Measurements from ENCODE around the gene LMF1. TPM values are rescaled to one million over a fixed set of nuclear protein-coding genes. Genes with fewer than 3 reads are reported as not detected.

The LMF1 gene
- total and polyA plus RNA-seq, 2 donors (not counting 1 experiment from before 2014, with no cell fraction given) = 36.4 to 63.2 TPM

DNA sequence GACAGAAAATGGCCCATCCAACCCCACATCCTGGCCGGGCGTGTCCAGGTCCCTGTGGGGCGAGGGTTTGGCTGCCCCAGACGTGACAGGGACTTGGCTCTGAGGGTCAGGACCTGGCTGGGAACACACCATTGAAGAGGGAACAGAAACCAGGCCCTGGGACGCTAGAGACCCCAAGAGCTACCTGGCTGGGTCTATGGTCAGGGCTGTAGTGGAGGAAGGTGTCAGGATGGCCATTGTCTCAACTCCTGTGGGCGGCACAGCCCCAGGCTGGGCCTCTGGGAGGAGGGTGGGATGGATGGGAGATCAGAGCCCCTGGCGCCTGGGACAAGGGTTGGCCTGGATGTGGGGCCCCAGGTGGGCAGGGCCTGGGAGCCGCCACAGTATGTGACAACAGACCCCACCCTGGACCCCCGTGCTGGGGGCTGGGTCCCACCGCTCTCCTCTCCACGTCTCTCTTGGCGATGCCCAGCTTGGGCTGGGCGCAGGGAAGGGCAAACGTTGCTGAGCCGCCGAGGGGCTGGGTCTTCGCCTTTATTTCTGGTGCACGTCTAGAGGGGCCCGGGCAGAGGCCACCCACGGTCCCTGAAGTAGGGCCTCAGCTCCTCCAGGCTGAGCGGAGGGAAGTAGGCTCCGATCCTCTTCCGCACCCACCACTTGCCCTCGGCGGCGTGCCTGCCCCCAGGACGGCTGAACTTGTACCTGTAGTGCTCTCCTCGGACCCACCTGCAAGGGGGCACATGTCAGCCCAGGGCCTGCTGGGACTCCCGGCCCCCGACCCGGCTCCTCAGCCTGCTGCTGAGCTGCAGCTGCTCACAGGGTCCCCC, 116.6 kb downstream of the LMF1 start:
- ChIA-PET CTCF (no interaction called here), POLR2A (no interaction called here)
- ATAC-seq (ENCODE audit: low read depth) = no peak
- H3K27me3 Mint-ChIP-seq = no peaks in the 10 kb centered on the region
- Histone ChIP-seq H3K9me3 (ENCODE audit: control extremely low read depth in 1 of 3, control insufficient read depth in 2 of 3, insufficient read depth in 1 of 3, low read length in 2 of 3) (peaks cover 0 to 48% (median 0%) of the 10 kb centered on the region in 3 donors), H3K4me3 (ENCODE audit: control extremely low read depth in 1 of 5, extremely low read depth in 1 of 5, insufficient read depth in 1 of 5, low read depth in 2 of 5, low read length in 4 of 5) (no peak overlapping the region), H3K36me3 (replicated peaks in 1 of 2; ENCODE audit: control extremely low read depth in 1 of 2, control insufficient read depth in 1 of 2, extremely low read depth in 1 of 2, insufficient read depth in 2 of 2, low read length in 1 of 2) (no peaks in the 10 kb centered on the region), H3K4me2 (replicated peaks; ENCODE audit: low read depth, low read length, poor library complexity, severe bottlenecking) (no peak overlapping the region), H3K9ac (ENCODE audit: low read length) (no peak overlapping the region), H3K27ac (ENCODE audit: low read length in 2 of 2) (no peak overlapping the region), H4K20me1 (ENCODE audit: control insufficient read depth, insufficient read depth, low read length, poor library complexity, severe bottlenecking) (no peaks in the 10 kb centered on the region), H3K4me1 (ENCODE audit: control insufficient read depth in 2 of 2, insufficient read depth in 2 of 2, low read length in 2 of 2) (no peaks in the 10 kb centered on the region), H3K27me3 (replicated peaks in 1 of 4; ENCODE audit: control extremely low read depth in 1 of 4, control insufficient read depth in 3 of 4, insufficient read depth in 4 of 4, low read length in 3 of 4) (no peaks in the 10 kb centered on the region), H3K79me2 (ENCODE audit: control insufficient read depth, insufficient read depth, low read length) (no peaks in the 10 kb centered on the region), H2AFZ (ENCODE audit: insufficient read depth, low read depth, low read length, poor library complexity, severe bottlenecking) (no peak overlapping the region)
- DNase-seq = no peak
- intact Hi-C loops (cut with micrococcal nuclease) = no loop called here
- no peaks in the 10 kb centered on the region for H3K4me1 Mint-ChIP-seq
- H3K27ac Mint-ChIP-seq = no peak overlapping the region
- TF ChIP-seq, protein P1, sequence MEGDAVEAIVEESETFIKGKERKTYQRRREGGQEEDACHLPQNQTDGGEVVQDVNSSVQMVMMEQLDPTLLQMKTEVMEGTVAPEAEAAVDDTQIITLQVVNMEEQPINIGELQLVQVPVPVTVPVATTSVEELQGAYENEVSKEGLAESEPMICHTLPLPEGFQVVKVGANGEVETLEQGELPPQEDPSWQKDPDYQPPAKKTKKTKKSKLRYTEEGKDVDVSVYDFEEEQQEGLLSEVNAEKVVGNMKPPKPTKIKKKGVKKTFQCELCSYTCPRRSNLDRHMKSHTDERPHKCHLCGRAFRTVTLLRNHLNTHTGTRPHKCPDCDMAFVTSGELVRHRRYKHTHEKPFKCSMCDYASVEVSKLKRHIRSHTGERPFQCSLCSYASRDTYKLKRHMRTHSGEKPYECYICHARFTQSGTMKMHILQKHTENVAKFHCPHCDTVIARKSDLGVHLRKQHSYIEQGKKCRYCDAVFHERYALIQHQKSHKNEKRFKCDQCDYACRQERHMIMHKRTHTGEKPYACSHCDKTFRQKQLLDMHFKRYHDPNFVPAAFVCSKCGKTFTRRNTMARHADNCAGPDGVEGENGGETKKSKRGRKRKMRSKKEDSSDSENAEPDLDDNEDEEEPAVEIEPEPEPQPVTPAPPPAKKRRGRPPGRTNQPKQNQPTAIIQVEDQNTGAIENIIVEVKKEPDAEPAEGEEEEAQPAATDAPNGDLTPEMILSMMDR (IDR thresholded peaks at IDR 0.05) = no peak
- no peak for TF ChIP-seq EZH2 (IDR thresholded peaks at IDR 0.05; ENCODE audit: borderline replicate concordance, insufficient read depth, low read depth, low read length, poor library complexity, severe bottlenecking)
- H3K4me3 Mint-ChIP-seq = no peak overlapping the region
- WGBS (ENCODE audit: insufficient coverage) = 94% methylated on average over 30 of the region's 31 CpGs
- H3K9me3 Mint-ChIP-seq (ENCODE audit: insufficient read depth) = no peaks in the 10 kb centered on the region

DNA sequence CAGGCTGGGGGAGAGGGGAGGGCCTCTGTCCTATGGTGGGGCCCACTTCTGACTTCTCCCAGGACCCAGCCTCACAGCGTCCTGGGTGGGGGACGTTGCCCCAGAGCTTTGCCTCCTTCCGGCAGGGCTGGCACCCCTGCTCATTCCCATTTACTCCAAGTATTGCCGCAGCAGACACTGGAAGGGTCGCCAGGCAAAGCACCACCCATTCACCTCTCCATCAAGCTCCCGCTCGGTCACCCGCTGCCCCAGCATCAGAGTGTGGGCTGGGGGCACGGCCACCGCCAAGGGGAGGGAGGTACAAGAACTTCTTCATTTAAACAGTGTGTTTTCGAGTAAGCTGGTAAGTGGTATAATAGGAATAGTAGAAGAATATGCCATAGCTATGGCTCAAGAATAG, 117.5 kb downstream of the LMF1 start:
- Histone ChIP-seq H3K4me3 (ENCODE audit: control extremely low read depth in 1 of 5, extremely low read depth in 1 of 5, insufficient read depth in 1 of 5, low read depth in 2 of 5, low read length in 4 of 5) (no peak overlapping the region), H4K20me1 (ENCODE audit: control insufficient read depth, insufficient read depth, low read length, poor library complexity, severe bottlenecking) (no peaks in the 10 kb centered on the region), H3K9ac (ENCODE audit: low read length) (no peak overlapping the region), H3K79me2 (ENCODE audit: control insufficient read depth, insufficient read depth, low read length) (no peaks in the 10 kb centered on the region), H3K27me3 (replicated peaks in 1 of 4; ENCODE audit: control extremely low read depth in 1 of 4, control insufficient read depth in 3 of 4, insufficient read depth in 4 of 4, low read length in 3 of 4) (no peaks in the 10 kb centered on the region), H3K9me3 (ENCODE audit: control extremely low read depth in 1 of 3, control insufficient read depth in 2 of 3, insufficient read depth in 1 of 3, low read length in 2 of 3) (peaks cover 0 to 51% (median 0%) of the 10 kb centered on the region in 3 donors), H2AFZ (ENCODE audit: insufficient read depth, low read depth, low read length, poor library complexity, severe bottlenecking) (no peak overlapping the region), H3K4me1 (ENCODE audit: control insufficient read depth in 2 of 2, insufficient read depth in 2 of 2, low read length in 2 of 2) (no peaks in the 10 kb centered on the region), H3K27ac (ENCODE audit: low read length in 2 of 2) (no peak overlapping the region), H3K4me2 (replicated peaks; ENCODE audit: low read depth, low read length, poor library complexity, severe bottlenecking) (no peak overlapping the region), H3K36me3 (replicated peaks in 1 of 2; ENCODE audit: control extremely low read depth in 1 of 2, control insufficient read depth in 1 of 2, extremely low read depth in 1 of 2, insufficient read depth in 2 of 2, low read length in 1 of 2) (no peaks in the 10 kb centered on the region)
- DNase-seq = no peak
- CTCF ChIA-PET = no interaction called here
- POLR2A ChIA-PET = no interaction called here
- Mint-ChIP-seq H3K4me1 (no peaks in the 10 kb centered on the region), H3K4me3 (no peak overlapping the region), H3K9me3 (ENCODE audit: insufficient read depth) (no peaks in the 10 kb centered on the region), H3K27ac (no peak overlapping the region), H3K27me3 (no peaks in the 10 kb centered on the region)
- no peak for ATAC-seq (ENCODE audit: low read depth)
- no peak for TF ChIP-seq EZH2 (IDR thresholded peaks at IDR 0.05; ENCODE audit: borderline replicate concordance, insufficient read depth, low read depth, low read length, poor library complexity, severe bottlenecking)
- intact Hi-C loops (cut with micrococcal nuclease) = no loop called here
- 90% methylated on average over 6 of the region's 11 CpGs for WGBS (ENCODE audit: insufficient coverage)

Data from B cell (primary cell).